Parathyroid adenoma (tissue), 2 donors: ENCODE measurements around the gene SLC4A11.

Source experiments
- H2AFZ ChIP-seq: fragments of 300-600 bp; sonication (generic); one replicate; pipeline ENCODE4 v1.7.0; 2017; ENCODE audit warnings: antibody characterized with exemption, mild to moderate bottlenecking
- H3K27ac ChIP-seq: fragments of 300-600 bp; sonication (generic); one replicate; pipeline ENCODE4 v1.7.0; 2017
- H3K27me3 ChIP-seq: fragments of 300-600 bp; sonication (generic); one replicate; pipeline ENCODE4 v1.7.0; 2017; ENCODE audit warnings: low read length; ENCODE audit not compliant: control insufficient read depth, insufficient read depth
- H3K36me3 ChIP-seq: fragments of 300-600 bp; sonication (generic); one replicate; pipeline ENCODE4 v1.7.0; 2017; ENCODE audit warnings: low read length; ENCODE audit not compliant: control insufficient read depth, insufficient read depth
- H3K4me1 ChIP-seq: fragments of 300-600 bp; sonication (generic); one replicate; pipeline ENCODE4 v1.7.0; 2017; ENCODE audit warnings: control low read depth
- H3K4me2 ChIP-seq: fragments of 300-600 bp; sonication (generic); one replicate; pipeline ENCODE4 v1.7.0; 2017; ENCODE audit warnings: low read length
- H3K4me3 ChIP-seq: fragments of 300-600 bp; sonication (generic); one replicate; pipeline ENCODE4 v1.7.0; 2017; ENCODE audit warnings: low read depth, low read length
- H3K79me2 ChIP-seq: fragments of 300-600 bp; sonication (generic); one replicate; pipeline ENCODE4 v1.7.0; 2017; ENCODE audit warnings: control low read depth
- H3K9ac ChIP-seq: fragments of 300-600 bp; sonication (generic); one replicate; pipeline ENCODE4 v1.7.0; 2017; ENCODE audit warnings: mild to moderate bottlenecking
- H3K9me3 ChIP-seq: fragments of 300-600 bp; sonication (generic); one replicate; pipeline ENCODE4 v1.7.0; 2017; ENCODE audit warnings: low read length; ENCODE audit not compliant: control insufficient read depth
- TF ChIP-seq, protein P1 (sequence below): fragments of 300-600 bp; sonication (generic); IDR thresholded peaks from one replicate; pipeline ENCODE4 v1.7.0; 2017; ENCODE audit warnings: antibody characterized with exemption, mild to moderate bottlenecking
- donor health status: primary hyperparathyroidism.

Gene SLC4A11

DNA sequence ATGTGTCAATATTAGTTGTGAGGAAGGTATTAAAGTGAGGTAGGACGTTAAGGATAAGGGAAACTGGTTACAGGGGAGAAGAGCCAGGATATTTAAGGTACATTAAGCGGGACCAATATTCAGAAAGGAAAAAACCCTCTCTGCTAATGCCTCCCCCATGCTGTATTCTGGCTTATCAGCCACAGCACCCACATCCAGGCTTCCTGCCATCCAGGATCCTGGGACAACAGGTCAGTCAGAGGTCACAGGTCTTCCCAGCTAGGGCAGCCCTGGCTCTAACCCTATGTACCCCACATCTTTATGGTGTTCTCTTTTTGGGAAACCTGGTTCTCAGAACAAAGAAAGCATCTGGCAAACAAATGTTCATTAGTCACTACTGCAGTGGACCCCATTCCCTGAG, 39.8 kb downstream of the SLC4A11 start:
- peaks cover 8% of the 10 kb centered on the region for H3K4me1 ChIP-seq
- no peak overlapping the region for H3K9ac ChIP-seq
- no peak overlapping the region for H2AFZ ChIP-seq
- no peaks in the 10 kb centered on the region for H3K36me3 ChIP-seq
- no peaks in the 10 kb centered on the region for H3K9me3 ChIP-seq
- TF ChIP-seq, protein P1, sequence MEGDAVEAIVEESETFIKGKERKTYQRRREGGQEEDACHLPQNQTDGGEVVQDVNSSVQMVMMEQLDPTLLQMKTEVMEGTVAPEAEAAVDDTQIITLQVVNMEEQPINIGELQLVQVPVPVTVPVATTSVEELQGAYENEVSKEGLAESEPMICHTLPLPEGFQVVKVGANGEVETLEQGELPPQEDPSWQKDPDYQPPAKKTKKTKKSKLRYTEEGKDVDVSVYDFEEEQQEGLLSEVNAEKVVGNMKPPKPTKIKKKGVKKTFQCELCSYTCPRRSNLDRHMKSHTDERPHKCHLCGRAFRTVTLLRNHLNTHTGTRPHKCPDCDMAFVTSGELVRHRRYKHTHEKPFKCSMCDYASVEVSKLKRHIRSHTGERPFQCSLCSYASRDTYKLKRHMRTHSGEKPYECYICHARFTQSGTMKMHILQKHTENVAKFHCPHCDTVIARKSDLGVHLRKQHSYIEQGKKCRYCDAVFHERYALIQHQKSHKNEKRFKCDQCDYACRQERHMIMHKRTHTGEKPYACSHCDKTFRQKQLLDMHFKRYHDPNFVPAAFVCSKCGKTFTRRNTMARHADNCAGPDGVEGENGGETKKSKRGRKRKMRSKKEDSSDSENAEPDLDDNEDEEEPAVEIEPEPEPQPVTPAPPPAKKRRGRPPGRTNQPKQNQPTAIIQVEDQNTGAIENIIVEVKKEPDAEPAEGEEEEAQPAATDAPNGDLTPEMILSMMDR: no peak
- no peaks in the 10 kb centered on the region for H3K27me3 ChIP-seq
- no peak overlapping the region for H3K27ac ChIP-seq
- no peak overlapping the region for H3K4me2 ChIP-seq
- H3K4me3 ChIP-seq: no peak overlapping the region
- peaks cover 19% of the 10 kb centered on the region for H3K79me2 ChIP-seq

DNA sequence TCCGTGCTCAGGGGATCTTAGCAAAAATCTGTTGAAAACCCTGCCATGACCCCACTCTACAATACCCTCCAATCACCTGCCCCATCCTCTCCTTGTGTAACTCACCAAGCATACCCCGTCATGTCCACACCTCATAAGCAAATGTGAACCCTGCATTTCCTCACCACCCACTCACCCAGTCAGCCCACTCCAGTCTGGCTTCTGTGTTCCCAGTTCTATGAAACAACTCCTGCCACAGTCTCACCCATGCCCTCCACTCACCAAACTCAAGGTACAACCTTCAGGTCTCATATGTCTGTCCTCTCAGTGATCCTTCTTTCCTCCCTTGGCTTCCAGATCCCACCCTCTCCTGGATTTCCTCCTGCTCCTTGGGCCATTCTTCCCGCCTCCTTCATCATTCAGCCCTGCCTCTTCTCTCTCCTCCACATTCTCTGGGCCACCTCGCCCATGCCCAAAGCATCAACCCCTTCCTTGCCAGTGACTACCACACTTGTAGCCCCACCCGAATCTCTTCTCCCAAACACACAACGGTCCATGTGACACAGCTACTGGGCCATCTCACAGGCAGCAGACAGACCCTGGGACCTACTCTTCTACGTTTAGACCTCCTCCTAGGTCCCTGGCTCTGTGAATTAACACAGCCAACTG, 43.3 kb downstream of the SLC4A11 start:
- Histone ChIP-seq H3K9me3 (no peaks in the 10 kb centered on the region), H3K9ac (no peak overlapping the region), H3K36me3 (no peaks in the 10 kb centered on the region), H3K27me3 (no peaks in the 10 kb centered on the region), H3K4me3 (no peak overlapping the region), H3K4me2 (no peak overlapping the region), H3K27ac (no peak overlapping the region), H2AFZ (no peak overlapping the region), H3K79me2 (peaks cover 2% of the 10 kb centered on the region), H3K4me1 (no peaks in the 10 kb centered on the region)
- TF ChIP-seq, protein P1: no peak

DNA sequence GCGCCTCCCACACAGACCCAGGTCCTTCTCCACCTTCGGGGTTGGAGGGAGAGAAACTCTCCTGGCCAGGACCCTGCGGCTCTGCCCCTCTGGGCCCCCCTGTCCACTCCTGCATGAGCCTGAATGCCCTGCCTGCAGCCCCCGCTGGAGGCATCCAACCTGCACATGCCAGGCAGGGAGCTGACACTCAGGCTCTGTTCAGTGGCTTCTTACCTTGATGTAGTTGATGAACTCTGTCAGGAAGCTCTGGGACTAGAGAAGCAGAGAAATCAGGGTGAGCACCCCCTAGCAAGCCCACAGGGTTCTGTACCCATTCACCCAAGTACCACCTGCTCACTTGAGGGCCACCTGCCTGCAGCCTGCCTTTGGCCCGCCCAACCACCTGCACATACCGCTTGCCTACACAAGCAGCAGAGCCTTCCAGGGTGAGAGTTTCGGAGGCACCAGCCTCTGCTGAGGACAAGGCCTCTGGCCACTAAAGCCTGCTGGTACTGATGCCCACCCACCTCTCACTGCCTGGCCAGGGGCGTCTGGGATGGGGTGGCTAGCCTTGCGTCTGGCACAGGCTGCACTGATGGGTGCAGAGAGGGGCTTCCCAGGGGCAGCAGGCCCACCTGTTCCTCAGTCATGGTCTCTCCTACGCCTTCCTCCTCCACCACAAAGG, 44.2 kb downstream of the SLC4A11 start:
- no peaks in the 10 kb centered on the region for H3K36me3 ChIP-seq
- H3K27ac ChIP-seq: no peak overlapping the region
- no peaks in the 10 kb centered on the region for H3K79me2 ChIP-seq

DNA sequence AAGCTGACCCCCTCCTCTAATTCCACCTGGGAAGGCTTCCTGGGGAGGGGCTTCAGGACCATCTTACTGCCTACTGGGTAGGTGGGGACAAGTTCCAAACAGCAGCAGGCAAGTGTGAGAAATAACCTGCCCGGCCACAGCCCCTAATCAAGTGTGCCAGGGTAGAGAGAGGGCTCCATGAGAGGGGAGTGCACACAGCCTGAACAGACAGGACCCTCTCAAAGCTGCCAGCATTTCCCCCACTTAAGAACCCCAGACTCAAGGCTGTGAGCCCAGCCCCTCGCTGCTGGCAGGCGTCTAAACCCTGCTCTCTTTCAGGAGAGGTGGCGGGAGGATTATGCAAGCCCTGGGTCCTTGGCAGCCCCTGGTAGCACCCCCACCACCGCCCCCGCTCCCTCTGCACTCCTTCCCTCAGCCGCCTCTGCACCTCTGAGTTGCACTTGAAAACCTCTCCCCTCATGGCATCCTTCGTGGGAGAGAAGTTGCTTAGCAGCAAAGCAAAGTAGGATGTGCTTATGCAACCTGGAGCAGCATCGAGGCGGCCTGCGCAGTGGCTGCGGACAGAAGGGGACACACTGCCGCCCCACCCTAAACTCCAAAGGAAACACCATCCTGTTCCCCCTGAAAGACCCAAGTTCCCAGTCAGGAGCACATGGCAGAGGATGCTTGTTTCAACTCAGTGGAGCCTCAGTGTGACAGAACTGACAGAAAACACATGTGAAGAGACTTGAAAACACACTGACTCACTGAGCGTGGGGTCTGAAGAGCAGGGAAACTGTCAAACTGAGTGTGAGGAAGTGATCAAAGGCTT, 45.0 kb downstream of the SLC4A11 start:
- H3K27me3 ChIP-seq: no peaks in the 10 kb centered on the region
- H3K27ac ChIP-seq: no peak overlapping the region
- no peak overlapping the region for H3K4me3 ChIP-seq
- H3K79me2 ChIP-seq: no peaks in the 10 kb centered on the region
- H3K9me3 ChIP-seq: no peaks in the 10 kb centered on the region
- H3K9ac ChIP-seq: no peak overlapping the region
- no peak overlapping the region for H3K4me2 ChIP-seq
- H3K4me1 ChIP-seq: no peaks in the 10 kb centered on the region
- TF ChIP-seq, protein P1: no peak
- no peaks in the 10 kb centered on the region for H3K36me3 ChIP-seq
- no peak overlapping the region for H2AFZ ChIP-seq

More for the DNA sequence above, 44.2 kb downstream of the SLC4A11 start:
- no peak overlapping the region for H3K4me2 ChIP-seq
- no peak overlapping the region for H2AFZ ChIP-seq
- no peak overlapping the region for H3K4me3 ChIP-seq
- TF ChIP-seq, protein P1: no peak
- no peaks in the 10 kb centered on the region for H3K9me3 ChIP-seq
- no peak overlapping the region for H3K9ac ChIP-seq
- H3K4me1 ChIP-seq: no peaks in the 10 kb centered on the region
- no peaks in the 10 kb centered on the region for H3K27me3 ChIP-seq
